MCF 10A (cell line): ENCODE data around the gene SPINT1. TPM values are rescaled to one million over a fixed set of nuclear protein-coding genes. Genes with fewer than 3 reads are reported as not detected.

Experiments
- BruUV-seq: library from RNA; stranded (reverse); fragments of 400-500 nt; replicated peaks from 2 replicates; lab custom pipeline; 2021; lab: Mats Ljungman, UMichigan
- CTCF ChIA-PET: fragments of 300-600 bp; sonication (Branson Sonifier 250); formaldehyde crosslinking; extraction: SDS; loops from one replicate; lab custom pipeline; 2021; ENCODE audit warnings: antibody characterized with exemption, inconsistent platforms; lab: Yijun Ruan, JAX
- POLR2A ChIA-PET: fragments of 300-600, 350-650 bp; sonication (Branson Sonifier 250); formaldehyde crosslinking; extraction: SDS; loops from one replicate; lab custom pipeline; 2020; ENCODE audit warnings: antibody characterized with exemption, inconsistent platforms; lab: Yijun Ruan, JAX
- DNase-seq: peaks from one replicate; pipeline ENCODE4 v3.0.0-alpha.2; 2018; ENCODE audit not compliant: unreplicated experiment
- H3K27ac Mint-ChIP-seq: one replicate; pipeline ENCODE4 v1.8.0; 2022; ENCODE audit warnings: mild to moderate bottlenecking, low read depth, mixed read lengths; ENCODE audit not compliant: unreplicated experiment
- H3K27me3 Mint-ChIP-seq: one replicate; pipeline ENCODE4 v1.8.0; 2022; ENCODE audit warnings: mixed read lengths; ENCODE audit not compliant: insufficient read depth, unreplicated experiment
- H3K36me3 Mint-ChIP-seq: one replicate; pipeline ENCODE4 v1.8.0; 2022; ENCODE audit warnings: mild to moderate bottlenecking, moderate library complexity, mixed read lengths; ENCODE audit not compliant: insufficient read depth, unreplicated experiment
- H3K4me1 Mint-ChIP-seq: one replicate; pipeline ENCODE4 v1.8.0; 2022; ENCODE audit warnings: mixed read lengths; ENCODE audit not compliant: insufficient read depth, unreplicated experiment
- H3K4me3 Mint-ChIP-seq: one replicate; pipeline ENCODE4 v1.8.0; 2022; ENCODE audit warnings: mild to moderate bottlenecking, moderate library complexity, mixed read lengths; ENCODE audit not compliant: unreplicated experiment
- H3K9me3 Mint-ChIP-seq: one replicate; pipeline ENCODE4 v1.8.0; 2022; ENCODE audit warnings: mixed read lengths; ENCODE audit not compliant: unreplicated experiment
- intact Hi-C: fragments of 100-400 bp; cut with micrococcal nuclease; formaldehyde crosslinking; loops from 2 replicates; pipeline ENCODE4 v1.14.1; 2022
- total RNA-seq: library from RNA; stranded (reverse); gene quantifications from 2 replicates; pipeline ENCODE4 v1.2.3, GENCODE V29; 2022
- TF ChIP-seq, protein P1 (sequence below): fragments of 200-600 bp; IDR thresholded peaks from one replicate; pipeline ENCODE4 v1.8.0; 2022; ENCODE audit warnings: antibody characterized with exemption, mild to moderate bottlenecking; ENCODE audit not compliant: unreplicated experiment

The SPINT1 gene
- total RNA-seq, 1 experiment from 2014 or later = 57.9 TPM

DNA sequence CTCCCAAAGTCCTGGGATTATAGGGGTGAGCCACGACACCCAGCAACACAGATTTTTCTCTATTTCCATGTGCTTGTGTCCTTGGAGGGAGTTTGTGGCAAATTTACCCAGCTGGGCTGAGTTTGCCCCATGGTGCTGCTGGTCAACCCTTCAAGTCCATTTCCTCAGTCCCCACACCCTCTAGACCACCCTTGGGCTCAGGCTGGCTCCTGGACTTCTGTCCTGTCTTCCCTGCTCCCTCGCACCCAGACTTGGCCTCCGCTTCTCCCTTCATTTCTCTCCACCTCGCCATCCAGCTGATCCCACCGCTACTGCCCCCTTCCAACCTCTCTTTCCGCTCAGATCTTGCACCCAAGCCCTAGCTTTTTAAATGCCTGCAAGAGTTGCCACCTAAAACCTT lies 37.5 kb downstream of the SPINT1 start:
- TF ChIP-seq, protein P1, sequence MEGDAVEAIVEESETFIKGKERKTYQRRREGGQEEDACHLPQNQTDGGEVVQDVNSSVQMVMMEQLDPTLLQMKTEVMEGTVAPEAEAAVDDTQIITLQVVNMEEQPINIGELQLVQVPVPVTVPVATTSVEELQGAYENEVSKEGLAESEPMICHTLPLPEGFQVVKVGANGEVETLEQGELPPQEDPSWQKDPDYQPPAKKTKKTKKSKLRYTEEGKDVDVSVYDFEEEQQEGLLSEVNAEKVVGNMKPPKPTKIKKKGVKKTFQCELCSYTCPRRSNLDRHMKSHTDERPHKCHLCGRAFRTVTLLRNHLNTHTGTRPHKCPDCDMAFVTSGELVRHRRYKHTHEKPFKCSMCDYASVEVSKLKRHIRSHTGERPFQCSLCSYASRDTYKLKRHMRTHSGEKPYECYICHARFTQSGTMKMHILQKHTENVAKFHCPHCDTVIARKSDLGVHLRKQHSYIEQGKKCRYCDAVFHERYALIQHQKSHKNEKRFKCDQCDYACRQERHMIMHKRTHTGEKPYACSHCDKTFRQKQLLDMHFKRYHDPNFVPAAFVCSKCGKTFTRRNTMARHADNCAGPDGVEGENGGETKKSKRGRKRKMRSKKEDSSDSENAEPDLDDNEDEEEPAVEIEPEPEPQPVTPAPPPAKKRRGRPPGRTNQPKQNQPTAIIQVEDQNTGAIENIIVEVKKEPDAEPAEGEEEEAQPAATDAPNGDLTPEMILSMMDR = no peak
- CTCF ChIA-PET = interaction anchor here (0.6 to 0.7 kb wide), 2 partner anchors 203 to 696 kb away, joined by 3 to 5 read pairs; no protein-coding TSS in a partner anchor
- no peaks in the 10 kb centered on the region for H3K27me3 Mint-ChIP-seq
- H3K4me1 Mint-ChIP-seq = peaks cover 15% of the 10 kb centered on the region
- H3K27ac Mint-ChIP-seq = no peak overlapping the region
- no peak overlapping the region for H3K4me3 Mint-ChIP-seq
- DNase-seq = no peak
- intact Hi-C loops = no loop called here
- H3K9me3 Mint-ChIP-seq = no peaks in the 10 kb centered on the region
- BruUV-seq = no TSS peak
- H3K36me3 Mint-ChIP-seq = peaks cover 5% of the 10 kb centered on the region
- POLR2A ChIA-PET = interaction anchor here (1.2 to 1.6 kb wide), 3 partner anchors 11 to 24 kb away, joined by 3 to 10 read pairs (median 9); partner anchors contain the start of gene VPS18

DNA sequence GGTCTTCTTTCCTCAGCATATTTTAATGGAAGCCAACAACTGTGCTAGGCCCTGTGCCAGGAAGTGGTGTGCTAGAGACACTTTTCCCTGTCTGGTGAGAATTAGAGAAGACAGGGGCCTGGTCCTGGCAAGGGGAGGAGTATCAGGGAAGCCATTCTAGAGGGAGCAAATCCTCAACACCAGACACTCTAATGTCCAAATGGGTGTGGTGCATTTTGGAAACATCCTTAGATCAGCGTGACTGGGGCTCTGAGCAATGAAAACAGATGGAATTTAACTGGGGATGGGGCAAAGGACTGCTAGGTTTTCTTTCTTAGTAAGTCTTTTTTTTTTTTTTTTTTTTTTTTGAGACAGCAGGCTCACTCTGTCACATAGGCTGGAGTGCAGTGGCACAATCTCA lies 42.7 kb downstream of the SPINT1 start:
- H3K4me3 Mint-ChIP-seq = no peak overlapping the region

DNA sequence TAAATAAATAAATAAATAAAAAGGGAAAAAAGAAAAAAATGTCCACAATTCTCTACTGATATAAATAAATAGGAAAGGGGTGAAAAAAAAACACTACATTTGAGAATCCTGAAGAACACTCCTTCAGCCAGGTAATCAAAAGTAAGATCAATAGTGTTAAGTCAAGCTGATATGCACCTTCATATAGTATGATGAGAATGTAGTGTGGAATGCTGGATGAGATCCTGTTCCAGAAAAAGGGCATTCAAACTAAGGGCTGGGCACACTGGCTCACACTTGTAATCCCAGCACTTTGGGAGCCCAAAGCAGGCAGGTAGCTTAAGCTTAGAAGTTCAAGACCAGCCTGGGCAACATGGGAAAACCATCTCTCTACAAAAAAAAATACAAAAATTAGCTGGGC lies 45.3 kb downstream of the SPINT1 start:
- intact Hi-C loops = no loop called here
- Mint-ChIP-seq H3K4me1 (peaks cover 24% of the 10 kb centered on the region), H3K4me3 (no peak overlapping the region), H3K36me3 (no peaks in the 10 kb centered on the region), H3K27me3 (no peaks in the 10 kb centered on the region), H3K9me3 (no peaks in the 10 kb centered on the region), H3K27ac (no peak overlapping the region)
- ChIA-PET CTCF (interaction anchor here (0.6 to 1.2 kb wide), 4 partner anchors 51 to 211 kb away, joined by 3 to 4 read pairs (median 4); no protein-coding TSS in a partner anchor), POLR2A (interaction anchor here (0.6 to 1.2 kb wide), 5 partner anchors 11 to 266 kb away, joined by 3 to 5 read pairs (median 3); no protein-coding TSS in a partner anchor)
- BruUV-seq = no TSS peak
- TF ChIP-seq, protein P1 = no peak
- DNase-seq = no peak

More for the DNA sequence above, 42.7 kb downstream of the SPINT1 start:
- TF ChIP-seq, protein P1 = no peak
- BruUV-seq = no TSS peak
- H3K4me1 Mint-ChIP-seq = peaks cover 10% of the 10 kb centered on the region
- no peak overlapping the region for H3K27ac Mint-ChIP-seq
- intact Hi-C loops = no loop called here
- CTCF ChIA-PET = interaction anchor here (0.6 kb wide), 1 partner anchor 36 kb away, joined by 3 read pairs; no protein-coding TSS in a partner anchor
- DNase-seq = no peak
- H3K36me3 Mint-ChIP-seq = no peaks in the 10 kb centered on the region
- H3K27me3 Mint-ChIP-seq = no peaks in the 10 kb centered on the region
- POLR2A ChIA-PET = interaction anchor here (0.6 kb wide), 1 partner anchor 140 kb away, joined by 3 read pairs; no protein-coding TSS in a partner anchor
- no peaks in the 10 kb centered on the region for H3K9me3 Mint-ChIP-seq

DNA sequence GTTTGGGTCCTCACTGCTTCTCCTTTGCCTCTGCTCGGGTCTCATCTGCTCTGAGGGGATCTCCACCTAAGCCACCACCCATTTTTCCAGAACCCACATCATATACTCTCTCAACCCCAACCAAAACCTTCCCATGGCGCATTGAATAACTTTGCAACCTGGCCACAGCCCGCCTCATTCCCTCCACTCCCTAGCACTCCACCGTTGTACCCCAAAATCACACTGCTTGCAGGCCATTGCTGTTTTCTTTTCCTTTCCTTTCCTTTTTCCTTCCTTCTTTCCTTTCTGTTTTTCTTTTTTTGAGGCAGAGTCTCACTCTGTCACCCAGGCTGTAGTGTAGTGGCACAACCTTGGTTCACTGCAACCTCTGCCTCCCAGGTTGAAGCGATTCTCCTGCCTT lies 47.3 kb downstream of the SPINT1 start:
- POLR2A ChIA-PET = interaction anchor here (1.0 to 3.2 kb wide), 7 partner anchors 11 to 147 kb away, joined by 3 to 68 read pairs (median 9); partner anchors contain the start of genes RHOV and SPINT1
- TF ChIP-seq, protein P1 = no peak
- no peaks in the 10 kb centered on the region for H3K27me3 Mint-ChIP-seq
- CTCF ChIA-PET = interaction anchor here (0.6 to 2.0 kb wide), 14 partner anchors 12 to 440 kb away, joined by 3 to 10 read pairs (median 4); no protein-coding TSS in a partner anchor
- no TSS peak for BruUV-seq
- H3K36me3 Mint-ChIP-seq = peaks cover 3% of the 10 kb centered on the region
- intact Hi-C loops = loop anchor here (5.0 kb wide), 1 partner anchor 214 kb away; no protein-coding TSS in a partner anchor
- H3K9me3 Mint-ChIP-seq = no peaks in the 10 kb centered on the region
- H3K4me1 Mint-ChIP-seq = peaks cover 37% of the 10 kb centered on the region
- H3K4me3 Mint-ChIP-seq = no peak overlapping the region
- H3K27ac Mint-ChIP-seq = peak overlapping the region; percentile 39
- DNase-seq = no peak
